ENCODE measurements around the gene KCNC1.

The KCNC1 gene

DNA sequence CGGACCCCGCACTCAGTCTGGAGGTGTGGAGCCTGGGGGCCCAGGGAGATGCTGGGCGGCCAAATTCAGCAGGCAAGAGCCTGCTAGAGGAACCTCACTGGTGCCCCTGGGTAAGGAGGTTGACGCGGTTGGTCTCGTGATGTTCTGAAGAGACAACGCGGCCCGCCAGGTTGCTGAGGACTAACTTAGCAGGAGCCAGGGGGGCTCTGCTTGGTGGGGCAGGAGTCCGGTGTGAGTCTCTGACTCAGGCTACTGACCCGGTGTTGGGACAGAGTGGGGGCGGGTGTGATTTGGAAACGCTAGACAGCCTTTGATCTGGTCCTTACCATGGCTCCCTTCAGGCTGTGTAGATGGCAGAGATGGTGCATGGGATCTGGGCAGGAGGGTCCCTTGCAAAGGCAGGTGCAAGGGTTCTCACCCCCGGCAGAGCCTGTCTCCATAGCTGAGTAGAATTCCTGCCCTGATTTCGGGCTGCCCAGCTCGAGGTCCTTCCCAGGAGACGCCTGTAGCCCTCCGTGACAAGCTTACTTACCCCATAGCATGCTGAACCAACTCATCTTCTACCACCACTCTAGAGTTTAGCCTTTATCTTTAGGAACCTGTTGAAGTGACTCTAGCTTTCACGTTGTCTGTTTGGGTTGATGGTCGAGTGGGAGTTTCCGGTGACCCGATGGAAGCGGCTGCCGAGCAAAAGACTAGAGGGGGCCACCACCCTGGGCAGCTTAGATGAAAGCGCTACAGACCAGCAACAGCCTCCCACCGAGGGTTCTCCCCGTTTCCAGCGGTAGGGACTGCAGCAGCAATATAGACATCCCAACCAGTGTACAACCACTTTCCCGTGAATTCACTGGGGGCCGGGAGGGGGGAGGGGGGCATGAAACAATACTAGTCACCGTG is 38.4 kb downstream of the KCNC1 start:
- no peak for DNase-seq (ENCODE audit: low read depth in 1 of 2, low spot score in 1 of 2)

DNA sequence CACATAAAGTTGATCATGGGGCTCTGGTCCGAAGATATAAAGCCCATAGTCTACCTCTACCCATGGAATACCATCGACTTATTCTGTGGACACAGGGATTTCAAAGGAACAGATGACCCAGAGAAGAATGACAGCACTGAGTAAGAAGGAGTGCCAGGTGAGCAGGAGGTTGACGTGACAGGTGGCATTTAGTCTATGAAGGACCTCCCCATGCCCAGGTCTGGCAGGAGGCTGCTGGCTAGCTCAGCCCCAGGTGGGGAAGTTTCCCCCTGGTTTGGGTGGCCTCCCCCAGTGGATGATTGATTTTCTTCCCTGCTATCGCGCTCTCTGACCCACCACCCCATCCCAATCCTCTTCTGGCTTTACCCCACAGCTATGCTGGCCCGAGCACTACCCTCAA is 39.1 kb downstream of the KCNC1 start:
- no peak for DNase-seq (ENCODE audit: low read depth in 1 of 2, low spot score in 1 of 2)

DNA sequence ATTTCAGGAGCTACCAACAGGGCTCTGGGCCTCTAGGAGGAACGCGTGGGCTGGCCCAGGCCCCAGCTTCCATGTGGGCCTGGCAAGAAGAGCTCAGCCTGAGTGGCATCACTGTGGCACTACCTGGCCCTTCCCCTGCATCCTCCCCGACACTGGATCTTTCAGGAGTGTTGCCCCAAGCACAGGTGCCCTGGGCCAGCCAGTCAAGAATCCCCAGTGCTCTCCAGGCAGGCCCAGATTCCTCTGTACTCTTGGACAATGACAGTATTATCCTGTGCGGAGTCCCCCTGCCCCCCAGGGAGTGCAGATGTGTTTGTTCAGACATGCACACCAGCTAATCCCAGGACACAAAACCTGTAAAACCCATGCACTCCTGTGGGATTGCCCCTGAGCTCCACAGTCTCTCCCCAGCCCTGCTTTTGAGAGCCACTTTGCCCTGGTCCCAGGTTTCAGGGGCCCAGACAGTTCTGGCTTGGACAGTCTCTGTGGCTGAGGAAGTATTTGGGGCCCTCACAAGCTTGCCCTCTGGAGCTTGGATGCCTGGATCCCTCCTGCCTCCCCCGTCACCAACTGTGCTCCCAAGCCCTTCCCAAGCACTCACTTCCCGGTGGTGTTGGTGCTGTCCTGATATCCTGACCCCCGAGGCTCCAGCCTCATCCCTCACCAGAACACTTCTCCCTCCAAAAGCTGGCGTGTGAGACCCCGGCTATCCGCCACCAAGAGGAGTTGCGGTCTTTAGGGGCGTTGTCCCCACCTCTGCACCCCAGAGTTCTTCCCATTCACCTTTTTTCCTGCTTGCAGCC is 39.9 kb downstream of the KCNC1 start:
- DNase-seq (ENCODE audit: low read depth in 1 of 2, low spot score in 1 of 2), result no peak

DNA sequence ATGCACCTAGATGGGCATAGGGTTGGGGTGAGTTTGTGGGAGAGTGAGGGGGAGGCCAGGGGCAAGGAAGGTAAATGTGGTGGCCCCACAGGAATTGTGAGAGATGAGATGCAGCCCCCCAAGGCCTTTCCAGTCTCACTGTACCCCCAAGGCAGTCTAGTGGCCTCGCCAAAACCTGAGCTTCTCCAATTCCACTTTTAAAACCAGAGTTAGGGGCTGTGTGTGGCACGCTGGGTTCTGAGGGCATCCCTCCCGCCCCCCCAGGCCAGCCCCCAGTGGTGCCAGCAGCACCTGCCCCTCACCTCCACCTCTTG is 40.4 kb downstream of the KCNC1 start:
- no peak for DNase-seq (ENCODE audit: low read depth in 1 of 2, low spot score in 1 of 2)

DNA sequence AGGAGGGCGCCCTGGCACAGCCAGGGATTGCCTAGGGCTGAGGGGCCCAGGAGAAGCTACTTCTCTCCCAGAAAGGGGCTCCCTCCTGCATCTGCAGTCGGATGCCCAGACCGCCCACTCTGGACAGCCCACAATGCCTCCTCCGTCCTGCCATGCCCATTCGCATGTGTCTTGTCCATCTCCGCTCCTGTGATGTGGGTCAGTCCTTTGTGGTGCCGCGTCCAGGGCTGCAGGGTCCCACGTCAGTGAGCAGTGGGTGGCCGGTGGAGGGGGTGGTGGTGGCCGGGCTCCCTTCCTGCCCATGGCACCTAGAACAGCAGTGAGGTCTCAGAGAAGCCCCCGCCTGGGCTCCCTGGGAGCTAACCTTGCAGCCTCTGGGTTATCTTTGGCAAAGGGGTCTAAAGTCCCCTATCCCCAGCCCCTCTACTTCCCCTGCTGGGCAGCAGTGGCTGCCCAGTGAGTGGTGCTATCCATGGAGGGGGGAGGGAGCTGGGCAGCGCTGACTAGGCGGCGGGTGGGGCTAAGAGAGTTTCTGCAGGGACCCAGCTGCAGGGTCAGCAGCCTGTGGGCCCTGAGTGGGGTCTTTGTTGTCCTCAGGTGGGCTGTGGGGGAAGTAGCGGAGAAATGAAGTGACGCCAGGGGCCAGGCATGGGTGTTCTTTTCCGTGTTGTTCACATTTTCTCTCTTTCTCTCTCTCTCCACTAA is 41.1 kb downstream of the KCNC1 start:
- DNase-seq (ENCODE audit: low read depth in 1 of 2, low spot score in 1 of 2), result no peak

DNA sequence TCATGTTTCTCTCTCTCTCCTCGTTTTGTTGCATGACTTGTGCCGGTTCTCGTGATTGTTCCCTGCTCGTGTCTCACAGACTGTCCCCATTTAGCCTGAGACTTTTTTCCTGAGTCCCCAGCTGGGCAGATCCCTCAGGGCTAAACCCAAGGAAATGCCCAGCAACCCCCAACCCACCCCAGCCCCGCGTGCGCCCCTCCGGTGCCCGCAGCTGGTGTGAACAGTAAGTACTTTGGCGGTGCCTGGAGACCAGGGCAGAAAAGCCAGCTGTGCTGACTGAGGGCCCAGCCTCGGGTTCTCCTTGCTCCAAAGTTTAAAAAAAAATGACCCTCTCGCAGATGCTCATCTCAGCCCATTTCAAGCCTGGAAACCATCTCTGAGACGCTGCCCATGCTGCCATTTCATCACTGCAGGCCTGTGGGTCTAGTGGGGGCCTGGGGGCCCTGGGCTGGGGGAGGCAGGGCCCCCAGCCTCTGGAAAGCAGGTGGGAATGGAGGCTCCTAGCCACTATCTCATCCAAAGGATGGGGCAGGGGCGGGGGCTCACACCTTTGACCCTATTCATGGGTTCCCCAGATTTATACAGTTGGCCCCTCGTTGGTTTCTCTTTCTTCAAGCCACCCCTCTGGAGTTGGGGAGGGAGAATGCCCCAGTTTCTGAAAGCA is 41.8 kb downstream of the KCNC1 start:
- DNase-seq (ENCODE audit: low read depth in 1 of 2, low spot score in 1 of 2), result no peak

DNA sequence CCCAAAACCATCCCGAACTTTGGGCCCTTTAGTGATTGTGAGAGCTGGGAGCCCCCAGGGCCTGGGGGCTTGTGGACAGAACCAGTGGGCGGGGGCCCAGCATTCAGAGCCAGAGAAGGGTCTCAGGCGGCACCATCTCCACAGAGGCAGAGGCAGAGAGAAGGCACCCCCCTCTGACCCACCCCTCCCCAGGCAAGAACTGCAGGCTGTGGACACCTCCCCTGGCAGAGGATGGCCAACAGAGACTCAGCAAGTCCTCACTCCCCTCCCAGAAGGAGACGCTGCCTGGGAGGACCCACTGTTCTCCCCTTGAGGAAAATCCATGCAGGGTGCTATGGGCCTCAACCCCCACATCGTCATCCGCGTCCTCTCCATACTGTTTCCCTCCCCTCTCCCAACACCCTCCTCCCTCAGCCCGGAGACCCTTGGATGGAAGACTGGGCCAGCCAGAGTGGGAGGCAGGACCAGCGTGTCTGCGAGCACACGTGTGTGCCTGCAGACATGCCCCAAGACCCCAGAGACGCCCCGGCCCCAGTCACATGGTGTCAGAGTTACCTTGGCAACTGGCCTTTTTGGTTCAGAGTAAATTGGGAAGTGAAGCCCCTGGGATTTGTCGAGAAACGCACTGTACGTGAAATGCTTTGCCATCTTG is 42.6 kb downstream of the KCNC1 start:
- no peak for DNase-seq (ENCODE audit: low read depth in 1 of 2, low spot score in 1 of 2)

DNA sequence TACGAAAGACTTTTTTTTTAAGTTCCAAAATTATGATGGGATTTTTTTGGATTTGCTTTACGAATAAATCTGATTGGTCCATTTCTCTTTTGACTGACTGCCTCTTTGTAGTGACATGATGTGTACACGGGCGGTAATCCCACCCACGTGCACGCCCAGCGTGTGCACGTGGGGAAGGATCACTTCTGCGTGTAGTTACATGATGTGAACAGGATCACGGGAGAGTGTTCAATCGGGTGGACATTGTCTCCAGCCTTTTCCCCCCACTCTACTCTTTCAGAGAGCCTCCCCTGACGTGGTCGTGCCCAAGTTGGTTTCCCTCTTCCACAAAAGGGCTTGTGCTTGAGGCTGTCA is 43.1 kb downstream of the KCNC1 start:
- no peak for DNase-seq (ENCODE audit: low read depth in 1 of 2, low spot score in 1 of 2)

DNA sequence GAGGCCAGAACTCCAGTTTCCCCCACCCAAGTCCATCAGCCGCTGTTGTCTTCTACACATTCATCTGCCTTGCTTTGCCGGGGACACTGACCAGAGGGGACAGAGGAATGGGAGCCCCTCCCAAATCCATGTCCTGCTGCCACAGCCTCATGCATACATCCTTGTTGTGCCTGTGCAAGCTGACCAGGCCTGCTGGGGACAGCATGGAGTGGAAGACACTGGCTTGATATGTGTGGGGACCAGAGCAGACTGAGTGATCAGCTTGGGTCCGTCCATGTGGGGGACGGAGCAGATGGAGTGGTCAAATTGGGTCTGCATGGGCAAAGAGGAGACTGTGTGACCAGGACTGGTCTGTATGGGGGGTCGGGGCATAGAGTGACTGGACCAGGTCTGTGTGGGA is 43.8 kb downstream of the KCNC1 start:
- no peak for DNase-seq (ENCODE audit: low read depth in 1 of 2, low spot score in 1 of 2)

DNA sequence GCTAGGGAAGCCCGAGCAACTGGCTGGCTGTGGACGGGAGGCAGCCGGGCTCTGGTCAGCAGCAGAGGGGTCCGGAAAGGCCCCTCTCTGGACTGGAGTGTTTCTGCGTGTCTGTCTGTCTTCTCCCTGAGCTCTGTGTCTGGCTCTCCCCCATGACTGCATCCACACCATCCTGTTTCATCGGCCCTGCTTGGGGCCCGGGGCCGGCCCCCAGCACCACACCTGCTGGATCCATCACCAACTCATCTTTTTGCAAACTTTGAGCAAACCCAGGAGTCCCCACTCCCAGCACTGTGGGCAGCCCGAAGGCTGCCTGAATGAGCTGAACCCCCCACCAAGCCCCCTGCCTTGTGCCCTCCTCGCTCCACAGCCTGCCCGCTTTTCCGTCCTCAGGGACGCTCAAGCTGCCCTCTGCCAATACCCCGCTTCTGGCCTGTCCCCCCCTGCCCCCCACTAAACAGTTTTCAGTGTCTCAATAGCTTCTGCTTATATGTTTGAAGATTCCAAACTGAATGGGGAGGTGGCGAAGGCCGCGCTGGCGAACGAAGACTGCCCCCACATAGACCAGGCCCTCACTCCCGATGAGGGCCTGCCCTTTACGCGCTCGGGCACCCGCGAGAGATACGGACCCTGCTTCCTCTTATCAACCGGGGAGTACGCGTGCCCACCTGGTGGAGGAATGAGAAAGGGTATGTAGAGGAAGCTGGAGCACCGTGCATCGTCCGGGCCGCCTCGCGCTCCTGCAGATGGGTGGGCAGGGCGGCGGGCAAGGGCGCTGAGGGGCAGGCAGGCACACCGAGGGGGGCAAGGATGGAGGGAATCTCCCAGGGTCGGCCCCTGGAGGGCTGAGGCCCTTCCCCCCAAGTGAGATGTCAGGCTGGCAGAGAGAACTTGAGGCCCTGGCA is 44.6 kb downstream of the KCNC1 start:
- no peak for DNase-seq (ENCODE audit: low read depth in 1 of 2, low spot score in 1 of 2)

DNA sequence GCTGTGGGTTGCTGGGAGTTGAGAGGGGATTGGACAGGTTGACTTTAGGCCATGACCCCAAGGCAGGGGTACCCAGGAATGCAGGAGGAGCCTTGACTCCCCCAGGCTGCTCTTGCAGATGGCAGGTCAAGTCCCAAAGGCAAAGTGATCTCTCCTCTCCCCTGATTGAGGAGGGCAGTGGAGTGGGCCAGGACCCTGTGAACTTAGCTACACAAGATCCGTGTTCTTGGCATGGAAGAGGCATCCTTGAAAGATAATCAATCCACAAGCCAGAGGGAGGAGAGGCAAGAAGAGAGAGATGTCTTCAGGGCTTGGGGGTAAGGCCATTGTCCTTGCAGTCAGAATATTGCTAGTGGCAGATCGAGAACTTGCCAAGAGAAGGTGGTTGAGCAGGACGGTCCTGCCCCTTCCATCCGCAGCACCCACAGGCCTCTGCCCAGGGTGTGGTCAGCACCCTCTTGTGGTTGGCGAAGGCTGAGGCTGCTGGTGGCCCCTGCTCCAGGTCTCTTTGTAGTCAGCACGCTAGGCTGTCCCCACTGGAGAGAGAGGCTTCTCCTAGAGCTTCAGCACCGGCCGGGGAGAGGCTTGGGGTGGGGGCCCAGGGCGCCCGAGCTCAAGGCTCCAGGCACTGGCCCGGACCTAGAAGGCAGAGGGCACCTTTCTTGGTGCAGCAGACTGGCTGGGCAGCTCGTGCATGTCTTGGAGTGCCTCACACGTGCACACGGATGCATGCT is 45.4 kb downstream of the KCNC1 start:
- DNase-seq (ENCODE audit: low read depth in 1 of 2, low spot score in 1 of 2), result no peak

DNA sequence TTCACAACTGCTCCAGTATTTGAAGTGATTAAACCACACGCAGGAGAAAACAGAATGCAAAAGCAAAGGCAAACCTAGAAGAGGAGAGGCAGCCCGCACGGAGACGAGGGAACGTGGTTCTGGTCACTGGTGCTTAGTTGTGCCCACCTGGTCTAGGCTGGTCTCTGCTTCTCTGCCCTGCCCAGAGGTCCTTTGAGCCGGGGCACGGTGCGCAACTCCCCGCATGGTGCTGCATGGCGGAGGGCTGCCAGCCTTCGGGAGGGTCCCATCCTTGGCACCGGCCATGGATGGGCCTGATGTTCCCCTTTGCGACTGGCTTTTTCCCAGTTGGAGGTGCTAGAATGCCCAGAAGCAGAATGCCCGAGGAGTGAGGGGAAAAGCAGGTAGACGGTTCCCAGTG is 46.1 kb downstream of the KCNC1 start:
- DNase-seq (ENCODE audit: low read depth in 1 of 2, low spot score in 1 of 2), result no peak

DNA sequence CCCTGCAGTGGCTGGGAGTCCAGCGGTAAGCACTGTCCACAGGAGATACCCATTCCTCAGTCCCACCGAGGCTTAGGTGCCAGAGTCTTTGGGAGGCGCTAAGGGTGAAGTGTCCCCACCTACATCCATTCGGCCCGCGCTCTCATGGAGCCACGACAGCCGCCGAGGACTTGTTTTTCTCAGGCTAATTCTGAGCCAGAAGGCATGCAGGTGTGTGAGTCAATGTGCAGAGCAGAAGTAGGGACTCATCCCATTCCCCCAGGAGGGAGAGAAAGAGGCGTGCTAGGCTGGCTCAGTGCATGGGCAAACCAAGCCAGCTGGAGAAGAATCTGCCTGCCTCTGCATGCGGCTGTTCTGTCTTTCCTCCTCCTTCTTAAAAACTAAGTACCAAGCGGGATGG is 46.6 kb downstream of the KCNC1 start:
- DNase-seq (ENCODE audit: low read depth in 1 of 2, low spot score in 1 of 2), result no peak

DNA sequence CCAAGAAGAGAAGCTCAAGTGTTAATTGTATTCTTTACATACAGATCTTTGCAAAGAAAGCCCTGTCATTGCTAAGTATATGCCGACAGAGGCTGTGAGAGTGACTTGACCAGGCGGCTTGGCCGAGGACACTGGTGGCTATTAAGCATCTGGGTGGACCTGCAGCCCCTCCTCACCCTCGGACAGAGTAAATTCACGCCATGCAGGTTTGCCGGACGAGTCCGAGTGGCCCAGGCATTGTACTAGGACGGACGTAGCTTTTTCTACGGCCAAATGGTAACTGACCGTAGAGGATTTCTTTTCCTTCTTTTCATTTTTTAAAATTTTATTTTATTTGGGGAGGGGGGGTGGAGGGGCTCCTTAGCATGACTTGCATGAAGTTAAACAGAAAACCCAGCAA is 47.0 kb downstream of the KCNC1 start:
- no peak for DNase-seq (ENCODE audit: low read depth in 1 of 2, low spot score in 1 of 2)

DNA sequence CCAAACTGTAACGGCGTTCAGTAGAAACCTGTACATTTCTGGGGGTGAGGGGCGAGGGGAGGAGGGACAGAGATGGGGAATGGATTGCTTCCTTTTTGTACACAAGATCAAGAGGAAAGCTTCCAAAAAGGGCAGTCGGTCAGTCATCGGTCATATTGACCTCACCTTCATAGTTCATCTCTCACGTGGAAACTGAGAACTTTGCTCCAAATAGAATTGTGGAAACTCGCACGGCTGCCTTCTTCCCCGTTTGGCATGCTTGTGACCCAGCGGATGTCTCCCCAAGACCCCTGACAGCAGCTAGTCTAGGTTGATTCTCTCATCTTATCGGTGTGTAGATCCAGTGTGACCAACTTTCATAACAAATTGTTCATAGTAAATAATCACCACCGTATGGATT is 47.6 kb downstream of the KCNC1 start:
- DNase-seq (ENCODE audit: low read depth in 1 of 2, low spot score in 1 of 2), result no peak

DNA sequence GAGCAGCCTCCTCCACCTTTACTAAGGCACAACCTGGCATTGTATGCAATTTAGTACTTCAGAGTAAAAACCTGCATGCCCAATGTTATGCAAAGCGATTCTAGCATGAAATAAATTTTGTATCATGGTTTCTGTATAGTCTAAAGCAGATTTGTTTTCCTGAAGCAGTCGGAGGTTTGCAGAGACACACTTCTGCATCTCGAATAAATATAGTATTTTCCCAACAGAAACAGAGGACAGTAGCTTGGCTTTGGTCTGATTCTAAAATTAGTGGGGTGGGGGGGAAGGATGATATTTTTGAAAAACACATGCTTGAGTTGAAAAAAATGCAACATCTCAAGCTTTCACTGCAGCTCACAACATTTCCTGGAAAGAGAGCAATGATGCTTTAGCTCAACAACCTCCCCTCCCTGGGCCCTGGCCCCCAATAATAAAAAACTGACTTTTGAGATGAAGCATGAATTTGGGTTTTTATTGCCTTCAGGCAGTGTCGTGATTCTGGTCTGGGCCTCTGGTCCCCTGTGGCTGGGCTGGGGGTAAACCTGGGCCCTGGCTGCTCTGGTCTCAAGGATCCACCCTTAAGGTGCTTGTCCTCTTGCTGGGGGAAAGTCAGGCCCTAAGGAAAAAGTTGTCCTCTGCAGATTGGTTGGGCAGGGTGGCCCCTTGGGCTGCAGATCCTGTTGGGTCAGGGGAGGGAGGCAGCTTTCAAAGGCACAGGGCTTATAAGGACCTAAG is 48.2 kb downstream of the KCNC1 start:
- no peak for DNase-seq (ENCODE audit: low read depth in 1 of 2, low spot score in 1 of 2)

DNA sequence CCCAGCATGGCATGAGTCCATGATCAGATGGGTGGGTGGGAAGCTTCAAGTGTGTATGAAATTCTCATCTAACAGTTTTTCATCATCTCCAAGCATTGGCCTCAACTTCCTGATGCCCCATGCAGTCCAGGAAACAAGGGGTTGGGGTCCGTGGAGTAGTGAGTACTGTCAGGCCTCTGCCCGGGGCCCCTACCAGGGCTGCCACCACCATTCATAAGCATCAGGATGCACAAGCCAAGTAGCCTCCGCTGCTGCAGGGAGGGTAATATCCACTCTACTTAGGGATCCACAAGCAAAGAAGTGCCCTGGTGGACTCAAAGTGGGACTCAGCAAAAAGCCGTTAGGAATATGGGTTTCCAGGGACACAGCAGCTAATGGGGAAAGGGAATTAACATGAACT is 49.3 kb downstream of the KCNC1 start:
- DNase-seq (ENCODE audit: low read depth in 1 of 2, low spot score in 1 of 2), result no peak

DNA sequence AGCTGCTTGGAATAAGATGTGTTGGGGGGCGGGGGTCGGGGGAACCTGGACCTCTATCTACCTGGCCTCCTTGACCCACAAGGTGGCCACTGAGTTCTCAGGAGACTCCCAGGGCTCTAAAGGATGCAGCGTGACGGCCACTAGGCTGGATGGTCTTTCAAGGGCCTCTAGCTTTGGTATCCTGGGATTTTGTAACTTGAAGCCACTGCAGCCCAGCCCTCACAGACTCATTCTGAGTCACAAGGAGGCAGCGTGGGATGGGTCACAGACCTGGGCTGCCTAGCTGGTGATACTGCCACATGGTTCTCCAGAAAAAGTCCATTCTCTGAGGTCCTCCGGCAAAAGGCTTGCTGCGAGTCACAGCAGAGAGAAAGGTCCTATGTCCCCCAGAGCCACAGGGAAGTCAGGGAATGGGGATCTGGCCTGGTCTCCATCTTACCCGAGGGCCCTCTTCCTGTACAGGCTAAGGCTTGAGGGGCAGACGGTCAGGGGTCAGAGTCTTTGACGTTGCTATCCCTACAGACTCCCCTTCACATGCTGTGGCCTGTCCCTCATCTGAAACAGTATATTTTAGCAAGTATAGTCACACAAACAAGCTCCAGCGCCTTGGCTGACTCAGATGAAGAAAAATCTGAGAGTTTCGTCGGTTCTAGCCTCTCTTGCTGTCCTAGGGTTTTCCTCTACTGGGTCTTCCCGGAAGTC is 52.4 kb downstream of the KCNC1 start:
- DNase-seq (ENCODE audit: low read depth in 1 of 2, low spot score in 1 of 2), result no peak
